Measurements from ENCODE around the gene PCOLCE2. TPM values are rescaled to one million over a fixed set of nuclear protein-coding genes. Genes with fewer than 3 reads are reported as not detected.

The PCOLCE2 gene
- total and polyA plus RNA-seq, 2 donors (not counting 1 experiment from before 2014, with no cell fraction given), result 4.8 to 26.3 TPM

GRCh38 chr3:142778541-142778940 is 110.3 kb downstream of the PCOLCE2 start:
- Histone ChIP-seq H4K20me1 (ENCODE audit: control insufficient read depth, extremely low read depth, insufficient read depth, low read length) (no peaks in the 10 kb centered on the region), H3K4me3 (replicated peaks in 1 of 4; ENCODE audit: control extremely low read depth in 1 of 4, insufficient read depth in 1 of 4, low read depth in 3 of 4, low read length in 4 of 4) (no peak overlapping the region), H3K9me3 (ENCODE audit: control insufficient read depth, insufficient read depth, low read depth, low read length) (no peaks in the 10 kb centered on the region), H3K4me1 (ENCODE audit: control insufficient read depth, extremely low read depth, insufficient read depth, low read length) (no peaks in the 10 kb centered on the region), H3K4me2 (ENCODE audit: extremely low read depth, insufficient read depth, low read length) (no peak overlapping the region), H3K79me2 (ENCODE audit: control insufficient read depth, insufficient read depth, low read length) (no peaks in the 10 kb centered on the region), H2AFZ (ENCODE audit: low read length) (no peak overlapping the region), H3K27me3 (ENCODE audit: control insufficient read depth, insufficient read depth, low read length) (no peaks in the 10 kb centered on the region), H3K9ac (ENCODE audit: insufficient read depth, low read length) (no peak overlapping the region), H3K27ac (ENCODE audit: insufficient read depth, low read length) (no peak overlapping the region), H3K36me3 (ENCODE audit: control insufficient read depth, insufficient read depth, low read length) (no peaks in the 10 kb centered on the region)
- TF ChIP-seq CTCF (conservative IDR thresholded peaks at IDR 0.05 in 1 of 2, IDR thresholded peaks at IDR 0.05 in 1 of 2; ENCODE audit: low read depth in 1 of 2, low read length in 2 of 2) (no peak), EZH2 (IDR thresholded peaks at IDR 0.05; ENCODE audit: low read length, missing control alignments) (no peak)
- no peak for DNase-seq (ENCODE audit: low read depth in 2 of 2)

GRCh38 chr3:142777927-142778326 is 111.0 kb downstream of the PCOLCE2 start:
- TF ChIP-seq EZH2 (IDR thresholded peaks at IDR 0.05; ENCODE audit: low read length, missing control alignments), result no peak
- no peak for TF ChIP-seq CTCF (conservative IDR thresholded peaks at IDR 0.05 in 1 of 2, IDR thresholded peaks at IDR 0.05 in 1 of 2; ENCODE audit: low read depth in 1 of 2, low read length in 2 of 2)
- Histone ChIP-seq H4K20me1 (ENCODE audit: control insufficient read depth, extremely low read depth, insufficient read depth, low read length) (no peaks in the 10 kb centered on the region), H3K4me2 (ENCODE audit: extremely low read depth, insufficient read depth, low read length) (no peak overlapping the region), H3K9me3 (ENCODE audit: control insufficient read depth, insufficient read depth, low read depth, low read length) (no peaks in the 10 kb centered on the region), H2AFZ (ENCODE audit: low read length) (no peak overlapping the region), H3K9ac (ENCODE audit: insufficient read depth, low read length) (no peak overlapping the region), H3K4me1 (ENCODE audit: control insufficient read depth, extremely low read depth, insufficient read depth, low read length) (no peaks in the 10 kb centered on the region), H3K4me3 (replicated peaks in 1 of 4; ENCODE audit: control extremely low read depth in 1 of 4, insufficient read depth in 1 of 4, low read depth in 3 of 4, low read length in 4 of 4) (no peak overlapping the region), H3K36me3 (ENCODE audit: control insufficient read depth, insufficient read depth, low read length) (no peaks in the 10 kb centered on the region), H3K79me2 (ENCODE audit: control insufficient read depth, insufficient read depth, low read length) (no peaks in the 10 kb centered on the region), H3K27ac (ENCODE audit: insufficient read depth, low read length) (no peak overlapping the region), H3K27me3 (ENCODE audit: control insufficient read depth, insufficient read depth, low read length) (no peaks in the 10 kb centered on the region)
- DNase-seq (ENCODE audit: low read depth in 2 of 2), result no peak

- Histone ChIP-seq H3K9me3 (ENCODE audit: control insufficient read depth, insufficient read depth, low read depth, low read length) (no peaks in the 10 kb centered on the region), H3K36me3 (ENCODE audit: control insufficient read depth, insufficient read depth, low read length) (no peaks in the 10 kb centered on the region), H3K79me2 (ENCODE audit: control insufficient read depth, insufficient read depth, low read length) (no peaks in the 10 kb centered on the region), H3K27me3 (ENCODE audit: control insufficient read depth, insufficient read depth, low read length) (no peaks in the 10 kb centered on the region), H3K4me2 (ENCODE audit: extremely low read depth, insufficient read depth, low read length) (no peak overlapping the region), H3K9ac (ENCODE audit: insufficient read depth, low read length) (no peak overlapping the region), H3K4me3 (replicated peaks in 1 of 4; ENCODE audit: control extremely low read depth in 1 of 4, insufficient read depth in 1 of 4, low read depth in 3 of 4, low read length in 4 of 4) (no peak overlapping the region), H3K4me1 (ENCODE audit: control insufficient read depth, extremely low read depth, insufficient read depth, low read length) (no peaks in the 10 kb centered on the region), H2AFZ (ENCODE audit: low read length) (no peak overlapping the region), H3K27ac (ENCODE audit: insufficient read depth, low read length) (no peak overlapping the region), H4K20me1 (ENCODE audit: control insufficient read depth, extremely low read depth, insufficient read depth, low read length) (no peaks in the 10 kb centered on the region)
- TF ChIP-seq CTCF (conservative IDR thresholded peaks at IDR 0.05 in 1 of 2, IDR thresholded peaks at IDR 0.05 in 1 of 2; ENCODE audit: low read depth in 1 of 2, low read length in 2 of 2) (no peak), EZH2 (IDR thresholded peaks at IDR 0.05; ENCODE audit: low read length, missing control alignments) (no peak)
- DNase-seq (ENCODE audit: low read depth in 2 of 2), result no peak
Observed at GRCh38 chr3:142768338-142768737, 120.5 kb downstream of the PCOLCE2 start.

Other genes with a start within 250 kb of the PCOLCE2 start
- gene TRPC1, start 165.0 kb downstream of the PCOLCE2 start, total RNA-seq, result 43.1 and 56.5 TPM in 2 replicates
- 11.3 and 13.0 TPM in 2 replicates for gene TRPC1, start 165.0 kb downstream of the PCOLCE2 start, polyA plus RNA-seq
- gene PAQR9, start 74.6 kb upstream of the PCOLCE2 start, total RNA-seq, result not detected in 2 replicates
- gene PAQR9, start 74.6 kb upstream of the PCOLCE2 start, polyA plus RNA-seq, result 0.02 TPM in 1 of 2 replicates, not detected in the other
- gene U2SURP, start 112.5 kb upstream of the PCOLCE2 start, total RNA-seq, result 35.4 and 39.1 TPM in 2 replicates
- 44.8 and 45.5 TPM in 2 replicates for gene U2SURP, start 112.5 kb upstream of the PCOLCE2 start, polyA plus RNA-seq
- gene CHST2, start 230.7 kb upstream of the PCOLCE2 start, total RNA-seq, result 2.6 and 3.9 TPM in 2 replicates
- 1.1 and 1.8 TPM in 2 replicates for gene CHST2, start 230.7 kb upstream of the PCOLCE2 start, polyA plus RNA-seq